ENCODE results near the gene CD3G.

Gene CD3G

DNA sequence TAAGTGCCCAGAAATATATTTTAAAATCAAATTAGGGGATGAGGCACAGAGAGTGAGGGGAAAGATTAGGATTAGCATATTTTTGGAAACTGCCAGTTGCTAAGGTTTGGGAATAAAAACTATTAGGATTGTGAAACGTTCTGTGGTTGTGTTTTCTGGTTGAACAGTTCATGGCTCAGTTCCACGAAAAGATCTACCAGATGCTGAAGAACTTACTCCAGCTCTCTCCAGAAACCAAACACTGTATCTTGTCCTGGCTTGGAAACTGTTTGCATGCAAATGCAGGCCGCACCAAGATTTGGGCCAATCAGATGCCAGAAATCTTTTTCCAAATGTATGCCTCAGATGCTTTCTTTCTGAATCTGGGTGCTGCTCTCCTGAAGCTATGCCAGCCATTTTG lies 30.6 kb downstream of the CD3G start:
- no peak for DNase-seq (ENCODE audit: low read depth)
- no peak overlapping the region for H3K4me3 ChIP-seq (ENCODE audit: low read length)
- TF ChIP-seq, protein P1, sequence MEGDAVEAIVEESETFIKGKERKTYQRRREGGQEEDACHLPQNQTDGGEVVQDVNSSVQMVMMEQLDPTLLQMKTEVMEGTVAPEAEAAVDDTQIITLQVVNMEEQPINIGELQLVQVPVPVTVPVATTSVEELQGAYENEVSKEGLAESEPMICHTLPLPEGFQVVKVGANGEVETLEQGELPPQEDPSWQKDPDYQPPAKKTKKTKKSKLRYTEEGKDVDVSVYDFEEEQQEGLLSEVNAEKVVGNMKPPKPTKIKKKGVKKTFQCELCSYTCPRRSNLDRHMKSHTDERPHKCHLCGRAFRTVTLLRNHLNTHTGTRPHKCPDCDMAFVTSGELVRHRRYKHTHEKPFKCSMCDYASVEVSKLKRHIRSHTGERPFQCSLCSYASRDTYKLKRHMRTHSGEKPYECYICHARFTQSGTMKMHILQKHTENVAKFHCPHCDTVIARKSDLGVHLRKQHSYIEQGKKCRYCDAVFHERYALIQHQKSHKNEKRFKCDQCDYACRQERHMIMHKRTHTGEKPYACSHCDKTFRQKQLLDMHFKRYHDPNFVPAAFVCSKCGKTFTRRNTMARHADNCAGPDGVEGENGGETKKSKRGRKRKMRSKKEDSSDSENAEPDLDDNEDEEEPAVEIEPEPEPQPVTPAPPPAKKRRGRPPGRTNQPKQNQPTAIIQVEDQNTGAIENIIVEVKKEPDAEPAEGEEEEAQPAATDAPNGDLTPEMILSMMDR (conservative IDR thresholded peaks at IDR 0.05; ENCODE audit: low read depth, low read length) = no peak

DNA sequence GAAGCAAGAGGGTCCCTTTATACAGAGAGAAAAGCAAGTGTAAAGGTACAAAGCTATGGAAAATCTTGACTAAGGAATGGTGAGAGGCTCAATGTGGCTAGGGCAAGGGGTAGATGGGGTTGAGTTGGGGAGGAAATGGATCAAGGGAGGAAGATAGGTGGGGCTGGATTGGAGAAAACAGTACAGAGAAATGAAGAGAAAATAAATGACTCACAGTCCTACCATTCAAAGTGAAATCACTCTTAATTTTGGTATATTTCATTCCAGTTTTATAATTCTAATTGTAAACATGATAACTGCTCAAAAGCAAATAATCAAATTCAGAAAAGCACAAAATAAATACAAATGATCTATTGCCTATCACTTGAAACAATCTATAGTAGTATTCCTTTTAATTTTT lies 31.8 kb downstream of the CD3G start:
- H3K4me3 ChIP-seq (ENCODE audit: low read length) = no peak overlapping the region
- TF ChIP-seq, protein P1 (conservative IDR thresholded peaks at IDR 0.05; ENCODE audit: low read depth, low read length) = no peak
- no peak for DNase-seq (ENCODE audit: low read depth)

DNA sequence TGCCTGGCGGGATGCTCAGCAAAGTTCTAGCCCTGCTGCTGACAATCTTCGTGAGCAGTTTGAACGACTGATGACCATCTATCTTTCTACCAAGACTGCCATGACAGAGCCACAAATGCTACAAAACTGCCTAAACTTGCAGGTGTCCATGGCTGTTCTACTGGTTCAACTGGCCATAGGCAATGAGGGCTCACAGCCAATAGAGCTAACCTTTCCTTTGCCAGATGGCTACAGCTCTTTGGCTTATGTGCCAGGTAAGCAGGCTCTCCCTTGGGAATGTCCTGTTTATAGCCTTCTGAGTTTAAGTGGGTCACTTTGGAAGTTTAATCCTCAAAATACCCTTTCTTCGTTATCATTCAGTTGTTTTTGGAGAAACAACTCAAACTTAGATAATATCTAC lies 35.4 kb downstream of the CD3G start:
- no peak for DNase-seq (ENCODE audit: low read depth)
- TF ChIP-seq, protein P1 (conservative IDR thresholded peaks at IDR 0.05; ENCODE audit: low read depth, low read length) = no peak
- no peak overlapping the region for H3K4me3 ChIP-seq (ENCODE audit: low read length)

DNA sequence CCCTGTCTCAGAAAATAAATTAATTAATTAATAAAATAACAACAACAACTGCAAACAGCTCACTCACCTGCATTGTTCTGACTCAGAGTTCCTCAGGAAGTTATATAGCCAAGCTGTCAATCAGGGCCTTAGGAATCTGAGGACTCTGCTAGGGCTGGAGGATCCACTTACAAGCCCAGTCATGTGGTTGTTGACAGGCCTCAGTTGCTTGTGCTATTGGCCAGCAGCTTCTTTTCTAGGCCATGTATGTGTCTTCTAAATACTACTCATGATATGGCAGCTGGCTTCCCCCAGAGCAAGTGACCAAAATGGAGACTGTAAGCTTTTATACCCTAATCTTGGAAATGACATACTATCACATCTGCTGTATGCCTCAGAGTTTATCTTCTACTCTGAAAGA lies 36.4 kb downstream of the CD3G start:
- TF ChIP-seq, protein P1 (conservative IDR thresholded peaks at IDR 0.05; ENCODE audit: low read depth, low read length) = no peak
- no peak for DNase-seq (ENCODE audit: low read depth)
- H3K4me3 ChIP-seq (ENCODE audit: low read length) = no peak overlapping the region

DNA sequence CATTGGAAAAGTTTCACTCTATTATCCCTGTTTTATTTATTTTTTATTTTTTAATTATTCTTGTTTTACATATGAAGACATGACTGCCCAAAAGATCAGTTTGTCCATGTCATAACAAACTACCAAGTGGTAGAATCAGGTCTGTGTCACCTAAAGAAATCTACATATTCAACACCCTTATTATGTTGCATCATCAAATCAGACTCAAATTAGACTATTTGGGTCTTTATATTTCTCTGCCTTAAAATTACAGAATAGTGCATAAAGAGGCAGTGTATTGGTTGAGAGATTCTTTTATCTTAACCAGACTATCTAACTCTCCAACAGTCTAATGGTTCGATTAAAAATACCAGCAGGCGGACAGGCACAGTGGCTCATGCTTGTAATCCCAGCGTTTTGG lies 38.8 kb downstream of the CD3G start:
- H3K4me3 ChIP-seq (ENCODE audit: low read length) = no peak overlapping the region
- TF ChIP-seq, protein P1 (conservative IDR thresholded peaks at IDR 0.05; ENCODE audit: low read depth, low read length) = no peak
- no peak for DNase-seq (ENCODE audit: low read depth)

DNA sequence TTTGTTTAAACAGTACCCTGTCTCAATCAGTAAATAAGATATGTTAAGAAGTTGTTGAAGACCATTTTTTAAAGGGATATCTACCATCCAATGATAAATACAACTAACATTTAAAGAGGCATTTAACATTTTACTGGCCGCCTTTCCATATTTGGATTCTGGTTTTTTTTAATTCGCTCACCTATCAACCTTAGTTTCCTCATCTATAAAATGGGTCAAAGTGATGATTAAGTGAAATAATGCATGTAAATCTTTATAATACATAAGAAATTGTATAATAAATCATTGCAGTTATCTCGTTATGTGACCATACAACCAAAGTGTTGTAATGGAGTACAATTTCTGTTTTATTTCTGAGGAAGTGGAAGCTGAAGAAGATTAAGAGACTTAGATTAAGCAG lies 39.5 kb downstream of the CD3G start:
- no peak for DNase-seq (ENCODE audit: low read depth)
- TF ChIP-seq, protein P1 (conservative IDR thresholded peaks at IDR 0.05; ENCODE audit: low read depth, low read length) = no peak
- no peak overlapping the region for H3K4me3 ChIP-seq (ENCODE audit: low read length)

DNA sequence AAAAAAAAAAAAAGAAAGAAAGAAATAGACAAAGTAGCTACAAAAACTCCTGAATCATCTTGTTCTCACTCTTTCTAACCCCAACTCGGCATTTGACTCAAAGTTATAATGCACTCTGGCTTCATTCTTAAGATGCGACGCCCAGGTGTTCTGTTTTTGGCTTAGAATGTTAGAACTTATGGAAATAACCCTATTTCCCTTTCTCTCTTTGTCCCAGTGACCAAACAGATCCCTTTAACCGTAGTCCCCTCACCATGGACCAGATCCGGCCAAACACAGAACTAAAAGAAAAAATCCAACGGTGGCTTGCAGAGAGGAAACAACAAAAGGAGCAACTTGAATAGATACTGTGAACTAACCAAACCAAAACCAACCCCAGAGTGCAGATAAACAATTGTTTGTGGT lies 52.0 kb downstream of the CD3G start:
- no peak overlapping the region for H3K4me3 ChIP-seq (ENCODE audit: low read length)
- DNase-seq (ENCODE audit: low read depth) = no peak
- TF ChIP-seq, protein P1 (conservative IDR thresholded peaks at IDR 0.05; ENCODE audit: low read depth, low read length) = no peak

All from retinal pigment epithelial cell (primary cell).